C4-2B (cell line): Measurements from ENCODE around the gene CHCHD1.
"Not testable (repeated sequence)": the region's sequence is repeated elsewhere in the genome, so short reads cannot be mapped to it uniquely, and the experiment has no call there.

Source experiments
- H3K27ac ChIP-seq: fragments of 450-650 bp; 2 replicates; pipeline ENCODE4 v1.5.1; 2017
- ZFX ChIP-seq: fragments of 450-650 bp; IDR thresholded peaks from 2 replicates; pipeline ENCODE4 v1.6.1; 2017
- TF ChIP-seq, protein P1 (sequence below): fragments of 450-650 bp; conservative IDR thresholded peaks from 2 replicates; pipeline ENCODE4 v1.5.1; 2017; ENCODE audit warnings: mild to moderate bottlenecking

The CHCHD1 gene

DNA sequence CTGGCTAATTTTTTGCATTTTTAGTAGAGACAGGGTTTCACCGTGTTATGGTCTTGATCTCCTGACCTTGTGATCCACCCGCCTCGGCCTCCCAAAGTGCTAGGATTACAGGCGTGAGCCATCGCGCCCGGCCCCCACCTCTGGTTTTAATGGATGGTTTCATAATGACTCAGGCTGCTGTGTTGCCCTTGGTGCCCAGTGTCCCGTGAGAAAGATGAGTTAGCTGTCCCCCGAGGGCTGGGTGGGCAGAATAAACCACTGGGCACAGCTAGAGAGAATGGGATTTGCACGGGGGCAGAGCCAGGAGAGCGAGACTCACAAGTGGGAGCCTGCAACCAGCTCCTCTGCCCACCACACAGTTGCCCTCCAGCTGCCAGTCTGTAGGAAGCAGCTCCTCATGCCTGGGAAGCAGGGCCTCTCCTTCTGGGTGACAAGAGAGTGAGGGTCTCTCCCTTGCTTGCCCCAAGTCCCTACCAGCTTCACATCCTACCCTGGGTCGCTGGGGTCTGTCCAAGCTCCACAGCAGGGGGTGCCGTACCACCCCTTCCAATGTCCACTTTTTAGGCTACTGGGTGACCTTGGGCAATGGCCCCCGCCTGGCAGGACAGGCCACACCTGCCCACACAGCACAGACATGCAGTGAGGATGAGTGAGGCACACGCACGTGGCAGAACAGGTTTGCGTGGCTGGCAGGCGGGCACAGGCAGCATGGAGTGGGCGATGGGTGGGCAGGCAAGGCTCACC lies 45.7 kb downstream of the CHCHD1 start:
- peak; percentile 12; the same call in 1 of the 2 replicates for TF ChIP-seq ZFX
- TF ChIP-seq, protein P1, sequence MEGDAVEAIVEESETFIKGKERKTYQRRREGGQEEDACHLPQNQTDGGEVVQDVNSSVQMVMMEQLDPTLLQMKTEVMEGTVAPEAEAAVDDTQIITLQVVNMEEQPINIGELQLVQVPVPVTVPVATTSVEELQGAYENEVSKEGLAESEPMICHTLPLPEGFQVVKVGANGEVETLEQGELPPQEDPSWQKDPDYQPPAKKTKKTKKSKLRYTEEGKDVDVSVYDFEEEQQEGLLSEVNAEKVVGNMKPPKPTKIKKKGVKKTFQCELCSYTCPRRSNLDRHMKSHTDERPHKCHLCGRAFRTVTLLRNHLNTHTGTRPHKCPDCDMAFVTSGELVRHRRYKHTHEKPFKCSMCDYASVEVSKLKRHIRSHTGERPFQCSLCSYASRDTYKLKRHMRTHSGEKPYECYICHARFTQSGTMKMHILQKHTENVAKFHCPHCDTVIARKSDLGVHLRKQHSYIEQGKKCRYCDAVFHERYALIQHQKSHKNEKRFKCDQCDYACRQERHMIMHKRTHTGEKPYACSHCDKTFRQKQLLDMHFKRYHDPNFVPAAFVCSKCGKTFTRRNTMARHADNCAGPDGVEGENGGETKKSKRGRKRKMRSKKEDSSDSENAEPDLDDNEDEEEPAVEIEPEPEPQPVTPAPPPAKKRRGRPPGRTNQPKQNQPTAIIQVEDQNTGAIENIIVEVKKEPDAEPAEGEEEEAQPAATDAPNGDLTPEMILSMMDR, result no peak
- no peak overlapping the region for H3K27ac ChIP-seq

GRCh38 chr10:73828161-73828560 lies 46.3 kb downstream of the CHCHD1 start:
- TF ChIP-seq ZFX, result no peak
- TF ChIP-seq, protein P1, result no peak
- H3K27ac ChIP-seq, result no peak overlapping the region

DNA sequence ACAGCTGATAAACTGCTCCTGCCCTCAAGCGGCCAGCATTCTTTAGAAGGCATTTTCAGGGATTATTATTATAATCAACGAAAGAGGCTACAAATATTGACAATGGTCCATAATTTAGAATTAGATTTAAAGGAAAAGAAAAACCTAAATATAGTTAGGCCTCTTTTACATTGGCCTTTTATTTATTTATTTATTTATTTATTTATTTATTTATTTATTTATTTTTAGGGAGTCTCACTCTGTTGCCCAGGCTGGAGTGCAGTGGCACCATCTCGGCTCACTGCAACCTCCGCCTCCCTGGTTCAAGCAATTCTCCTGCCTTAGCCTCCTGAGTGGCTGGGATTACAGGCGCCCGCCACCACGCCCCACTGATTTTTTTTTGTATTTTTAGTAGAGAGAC lies 47.2 kb downstream of the CHCHD1 start:
- not testable (repeated sequence) for H3K27ac ChIP-seq
